G401 (cell line): ENCODE results near the gene KHDC3L. TPM values are rescaled to one million over a fixed set of nuclear protein-coding genes. Genes with fewer than 3 reads are reported as not detected.

Experiments used
- DNase-seq: peaks from one replicate; pipeline ENCODE4 v3.0.0-alpha.2; 2015; ENCODE audit warnings: low spot score
- in situ Hi-C: cut with HindIII; loops from 2 replicates; pipeline ENCODE4 v1.10.0; 2016; ENCODE audit warnings: low sequenced_read_pairs, mixed read lengths
- total RNA-seq: library from RNA; depleted of rRNA; stranded (reverse); fragments of >200 nt; shearing (Covaris generic); gene quantifications from 2 replicates; pipeline ENCODE4 v1.2.3, GENCODE V29; 2014; rRNA removed

The KHDC3L gene
- total RNA-seq, 1 experiment from 2014 or later: not detected

DNA sequence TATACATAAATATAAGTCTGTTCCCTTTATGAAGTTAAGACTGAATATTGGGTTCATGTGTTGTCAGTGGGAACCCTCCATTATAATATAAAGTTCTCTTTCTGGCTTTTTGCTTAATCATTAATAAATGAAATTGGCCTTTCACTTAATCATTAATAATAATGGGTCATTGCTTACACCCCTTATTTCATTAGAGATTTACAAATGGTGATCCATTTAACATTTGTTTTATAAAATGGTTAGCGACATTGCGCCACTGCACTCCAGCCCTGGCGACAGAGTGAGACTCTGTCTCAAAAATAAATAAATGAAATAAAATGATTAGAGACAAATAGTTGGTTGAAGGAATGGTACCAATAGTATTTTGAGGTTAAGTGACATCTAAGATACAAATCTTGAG is 50.6 kb downstream of the KHDC3L start:
- no peak for DNase-seq
- in situ Hi-C loops: no loop called here

Other genes starting within 250 kb of the KHDC3L start
- 4.2 TPM in 1 of 2 replicates, not detected in the other for gene KHDC1L, start 137.2 kb upstream of the KHDC3L start, total RNA-seq
- 1.9 and 2.3 TPM in 2 replicates for gene KHDC1, start 99.5 kb upstream of the KHDC3L start, total RNA-seq
- gene DPPA5, start 8.4 kb upstream of the KHDC3L start, total RNA-seq: not detected in 2 replicates
- not detected in 2 replicates for gene OOEP, start 7.2 kb downstream of the KHDC3L start, total RNA-seq
- gene DDX43, start 32.2 kb downstream of the KHDC3L start, total RNA-seq: not detected in 2 replicates
- not detected in 2 replicates for gene CGAS, start 89.6 kb downstream of the KHDC3L start, total RNA-seq
- 19.0 and 31.0 TPM in 2 replicates for gene MTO1, start 99.1 kb downstream of the KHDC3L start, total RNA-seq
- gene EEF1A1, start 158.4 kb downstream of the KHDC3L start, total RNA-seq: 15,038 and 17,549 TPM in 2 replicates